Stimulated activated CD4-positive, alpha-beta T cell treated with anti-CD3 and anti-CD28 coated beads, Interleukin-4, amount 100 ng/mL, for 1 hour (primary cell): ENCODE data around the gene CHCHD6.

Experiments
- DNase-seq: peaks from one replicate; pipeline ENCODE4 v3.0.0-alpha.2; 2020

Gene CHCHD6

GRCh38 chr3:126703512-126704493 lies at the start of gene CHCHD6:
CHCHD6 (plus strand) TSS chr3:126704240; CDS start chr3:126704313, 73 bp downstream.
- DNase-seq = peak; percentile 97

DNA sequence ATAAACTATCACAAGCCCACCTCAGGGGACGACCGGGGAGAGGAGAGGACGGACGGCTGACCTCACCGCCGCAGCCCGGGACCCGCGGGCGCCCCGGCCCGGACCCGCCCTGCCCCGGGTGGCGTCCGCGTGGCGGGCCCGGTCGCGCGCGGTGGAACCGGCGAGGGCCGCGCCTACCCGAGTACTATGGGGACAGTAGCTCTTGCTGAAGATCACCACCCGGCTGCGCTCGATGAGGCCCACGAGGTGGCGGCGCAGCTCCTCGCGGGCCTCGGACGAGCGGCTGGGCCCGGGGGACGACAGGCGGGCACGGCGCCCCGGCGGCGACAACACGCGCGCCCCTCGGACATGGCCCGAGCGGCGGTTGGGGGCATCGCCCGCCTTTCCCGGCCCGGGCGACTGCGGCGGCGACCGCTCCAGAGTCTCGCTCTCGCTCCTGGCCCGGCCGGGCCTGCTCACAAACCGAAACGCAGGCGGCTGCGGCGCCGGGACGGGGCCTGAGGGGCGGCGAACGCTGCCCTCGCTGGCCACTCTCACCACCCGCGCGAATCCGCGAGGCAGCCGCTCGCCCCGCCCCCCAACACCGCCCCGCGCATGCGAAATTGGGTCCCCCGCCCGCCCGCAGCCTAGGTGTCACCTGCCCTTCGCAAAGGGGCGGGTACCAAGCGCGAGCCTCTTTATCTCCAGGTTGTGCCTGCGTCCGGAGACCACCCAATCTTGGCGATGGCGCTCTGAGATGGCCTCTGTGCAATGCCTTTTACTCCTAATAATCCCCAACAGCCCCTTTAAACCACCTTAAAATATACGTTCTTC lies 49.3 kb upstream of the CHCHD6 start, which contains the start of gene TXNRD3:
Gene TXNRD3, minus strand, starts transcription at position 554 of the 813 bp plus-strand sequence.
- DNase-seq = peak; percentile 85

GRCh38 chr3:126655887-126656286 lies 48.2 kb upstream of the CHCHD6 start:
- DNase-seq = no peak

GRCh38 chr3:126656371-126657134 lies 47.5 kb upstream of the CHCHD6 start:
- no peak for DNase-seq

- no peak for DNase-seq
These were observed 46.1 kb upstream of the CHCHD6 start for GRCh38 chr3:126657901-126658300.

- DNase-seq = no peak
These were observed 45.5 kb upstream of the CHCHD6 start for GRCh38 chr3:126658584-126658983.

GRCh38 chr3:126659915-126660886 lies 43.8 kb upstream of the CHCHD6 start:
- DNase-seq = no peak

DNA sequence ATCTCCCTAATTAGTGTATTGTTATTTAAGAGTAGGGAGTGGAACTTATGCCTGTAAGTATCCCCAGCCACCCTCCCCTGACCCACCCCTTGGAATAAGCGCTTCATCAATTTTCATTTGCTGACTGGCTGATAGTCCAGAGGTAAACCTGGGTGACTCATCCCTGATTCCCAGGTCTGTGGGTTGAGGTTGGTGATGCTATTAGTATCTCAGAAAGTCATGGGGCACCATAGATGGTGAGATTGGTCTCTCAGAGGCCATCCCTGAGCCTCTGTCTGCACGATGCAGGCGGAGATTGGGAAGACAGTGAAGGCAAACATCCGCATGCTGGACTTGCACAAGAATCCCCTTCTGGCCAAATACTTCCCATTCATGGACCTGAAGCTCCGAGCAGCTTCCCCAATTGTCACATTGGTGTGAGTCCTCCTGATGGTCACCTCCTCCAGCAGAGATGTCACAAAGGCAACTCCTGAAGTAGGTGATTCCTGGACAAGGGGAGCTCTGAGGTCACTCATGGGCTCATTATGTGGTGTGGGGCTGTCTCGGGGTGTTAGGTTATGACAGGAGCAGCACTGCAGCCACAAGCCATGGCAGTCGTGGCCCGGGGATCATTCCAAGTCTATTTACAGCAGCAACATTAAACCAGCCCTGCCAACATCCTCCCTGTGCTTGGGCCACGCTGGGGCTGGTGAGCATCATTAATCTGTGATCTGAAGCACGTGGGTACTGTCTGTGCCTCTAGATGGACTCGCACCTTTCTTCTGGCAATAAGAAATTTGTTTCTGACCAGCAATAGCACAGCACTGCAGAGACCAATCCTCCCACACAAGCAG lies 42.3 kb upstream of the CHCHD6 start:
- DNase-seq = no peak

GRCh38 chr3:126663257-126663656 lies 40.8 kb upstream of the CHCHD6 start:
- DNase-seq = no peak

- DNase-seq = no peak
These were observed 40.3 kb upstream of the CHCHD6 start for GRCh38 chr3:126663750-126664149.

GRCh38 chr3:126664591-126665214 lies 39.3 kb upstream of the CHCHD6 start:
- DNase-seq = no peak

GRCh38 chr3:126665221-126665936 lies 38.7 kb upstream of the CHCHD6 start:
- no peak for DNase-seq

GRCh38 chr3:126665959-126666657 lies 37.9 kb upstream of the CHCHD6 start:
- no peak for DNase-seq

DNA sequence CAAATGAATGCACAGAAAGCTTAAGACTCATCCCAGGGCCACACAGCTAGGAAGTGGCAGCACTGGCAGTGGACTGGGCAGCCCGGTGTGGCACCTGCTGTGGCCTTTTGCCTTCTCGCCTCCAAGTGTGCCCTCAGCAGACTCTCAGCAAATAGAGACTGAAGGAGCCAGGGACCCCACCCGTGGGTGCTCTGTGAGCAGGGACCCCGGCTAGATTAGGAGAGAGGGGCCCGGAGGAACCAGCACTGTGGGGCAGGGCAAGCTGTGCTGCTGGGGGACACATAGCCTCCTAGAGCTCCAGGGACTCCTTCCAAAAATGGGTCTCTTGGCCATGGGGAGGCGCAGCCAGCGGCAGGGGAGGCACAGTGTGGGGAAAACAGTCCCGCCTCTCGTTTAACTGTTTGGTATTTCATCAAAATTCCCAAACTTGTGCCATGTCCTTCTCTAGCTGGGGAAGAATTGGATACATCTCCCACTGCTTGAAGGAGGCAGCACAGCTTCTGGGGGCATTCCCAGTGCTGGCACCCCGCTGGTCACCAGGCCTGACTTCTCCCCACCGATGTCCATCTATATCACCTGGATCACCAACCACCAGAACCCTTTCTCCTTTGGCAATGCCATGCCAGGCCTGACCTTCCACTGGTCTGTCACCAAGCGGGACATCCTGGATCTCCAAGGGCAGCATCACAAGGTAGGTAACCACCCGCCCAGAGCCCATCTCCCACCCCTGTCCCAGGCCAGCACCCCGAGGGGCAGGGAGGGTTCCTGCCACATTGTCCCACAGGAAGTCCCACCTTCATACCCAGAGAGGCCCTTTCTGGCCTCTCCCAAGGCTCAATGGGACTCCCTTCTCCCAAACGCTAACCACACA lies 37.1 kb upstream of the CHCHD6 start:
- no peak for DNase-seq

DNA sequence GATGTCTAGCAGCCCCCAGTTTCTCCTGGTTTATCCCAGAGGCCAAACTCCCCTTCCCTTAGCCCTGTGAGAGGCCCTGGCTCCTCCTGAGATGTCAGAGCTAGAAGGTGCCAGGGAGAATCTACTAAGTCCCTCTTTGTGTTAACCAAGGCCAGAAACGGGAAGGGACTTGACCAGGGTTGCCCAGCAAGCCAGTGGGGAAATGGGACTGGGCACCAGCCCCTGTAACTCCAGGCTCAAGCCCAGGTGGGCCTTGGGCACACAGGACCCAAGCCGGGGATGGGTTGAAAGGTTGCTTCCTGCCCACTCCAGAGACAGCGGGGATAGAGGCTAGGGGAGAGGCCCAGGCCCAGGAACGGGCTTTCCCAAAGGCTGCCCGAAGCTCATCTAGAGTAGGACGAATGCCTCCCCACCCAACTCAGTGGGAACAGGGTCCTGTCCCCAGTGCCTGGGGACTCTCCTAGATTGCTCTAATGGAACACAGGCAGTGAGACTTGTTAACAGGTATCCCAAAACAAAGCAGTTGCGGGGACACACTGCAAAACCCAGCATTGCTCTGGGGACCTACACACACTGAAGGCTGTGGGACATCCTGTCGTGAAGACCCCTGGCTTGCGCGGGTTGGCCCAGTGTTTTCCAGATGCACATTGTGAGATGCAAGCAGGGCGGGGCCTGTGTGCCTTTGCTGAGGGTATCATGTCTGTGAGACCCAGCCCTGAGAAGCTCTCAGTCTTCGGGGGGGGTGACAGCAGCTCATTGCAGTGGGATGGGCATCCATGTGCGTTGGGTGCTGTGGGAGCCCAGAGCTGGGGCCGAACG lies 36.2 kb upstream of the CHCHD6 start:
- no peak for DNase-seq

DNA sequence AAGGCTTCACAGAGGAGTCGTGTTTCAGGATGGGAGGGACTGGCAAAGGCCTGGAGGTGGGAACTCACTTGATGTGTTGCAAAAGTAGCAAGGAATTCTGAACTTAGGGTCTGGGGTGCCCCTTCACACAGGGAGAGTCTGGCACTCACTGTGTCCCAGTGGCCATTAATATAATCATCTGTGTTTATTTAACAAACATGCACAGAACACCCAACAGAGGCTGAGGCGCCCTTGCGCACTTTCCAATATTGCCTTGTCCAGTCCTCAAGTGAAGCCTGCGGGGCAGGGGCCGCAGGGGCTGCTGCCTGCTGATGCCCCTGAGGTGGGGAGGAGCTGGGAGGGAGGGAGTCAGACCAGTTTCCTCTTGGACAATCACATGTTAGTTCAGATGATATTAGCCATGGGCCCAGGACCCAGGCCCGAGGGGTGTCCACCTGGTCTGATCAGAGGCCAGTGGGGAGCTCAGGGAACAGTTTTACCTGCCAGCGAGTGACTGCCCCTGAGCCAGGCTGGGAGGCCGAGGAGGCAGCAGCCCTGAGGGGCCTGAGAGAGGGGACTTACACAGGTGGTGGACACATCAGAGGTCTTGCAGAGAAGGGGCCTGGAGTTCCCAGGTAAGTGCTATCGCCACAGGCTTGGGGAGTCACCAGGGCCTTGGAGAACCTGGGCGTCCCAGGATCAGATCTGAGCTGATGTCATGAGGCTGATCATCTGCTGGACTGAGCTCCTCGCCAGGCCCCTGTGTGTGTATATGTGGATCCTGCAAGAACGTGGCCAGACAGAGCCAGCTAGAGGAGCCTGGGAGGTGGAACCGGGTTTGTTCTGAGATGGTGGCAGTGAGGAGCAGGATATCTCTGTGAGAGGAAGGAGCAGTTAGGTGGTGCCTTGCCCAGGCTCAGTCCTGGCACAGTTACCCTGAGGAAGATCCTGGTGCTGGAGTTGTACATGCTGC lies 35.3 kb upstream of the CHCHD6 start:
- DNase-seq = no peak
